Neuronal stem cell (in vitro differentiated cells): ENCODE results near the gene RAPGEF5.
"Not testable (repeated sequence)": the region's sequence is repeated elsewhere in the genome, so short reads cannot be mapped to it uniquely, and the experiment has no call there.

Experiments
- DNase-seq: peaks from one replicate; pipeline ENCODE4 v3.0.0-alpha.2; 2013; ENCODE audit warnings: low spot score
- H2AFZ ChIP-seq: one replicate; pipeline ENCODE4 v1.6.1; 2013; ENCODE audit warnings: mild to moderate bottlenecking, low read length, inconsistent platforms
- H2AK5ac ChIP-seq: 2 replicates; pipeline ENCODE4 v1.6.1; 2013; ENCODE audit warnings: low read depth, mild to moderate bottlenecking, inconsistent platforms, low read length, moderate library complexity, mixed read lengths
- H2BK120ac ChIP-seq: 2 replicates; pipeline ENCODE4 v1.6.1; 2013; ENCODE audit warnings: low read depth, mild to moderate bottlenecking, inconsistent platforms, low read length, moderate library complexity, mixed read lengths
- H2BK12ac ChIP-seq: one replicate; pipeline ENCODE4 v1.6.1; 2013; ENCODE audit warnings: low read length, inconsistent platforms
- H2BK15ac ChIP-seq: 2 replicates; pipeline ENCODE4 v1.6.1; 2013; ENCODE audit warnings: mild to moderate bottlenecking, low read length, inconsistent platforms, mixed read lengths
- H2BK5ac ChIP-seq: one replicate; pipeline ENCODE4 v1.6.1; 2013; ENCODE audit warnings: inconsistent platforms, mild to moderate bottlenecking, low read length, moderate library complexity
- H3K14ac ChIP-seq: one replicate; pipeline ENCODE4 v1.6.1; 2013; ENCODE audit warnings: low read length, inconsistent platforms
- H3K18ac ChIP-seq: 2 replicates; pipeline ENCODE4 v1.6.1; 2013; ENCODE audit warnings: low read length, inconsistent platforms
- H3K23ac ChIP-seq: 2 replicates; pipeline ENCODE4 v1.6.1; 2013; ENCODE audit warnings: low read depth, mild to moderate bottlenecking, mixed read lengths, low read length, inconsistent platforms; ENCODE audit not compliant: poor library complexity
- H3K27ac ChIP-seq: replicated peaks from 3 replicates; pipeline ENCODE4 v1.5.1; 2013; ENCODE audit warnings: low read length, inconsistent platforms
- H3K27me3 ChIP-seq, 3 experiments: 2 replicates each; pipeline ENCODE4 v1.6.1; 2013; ENCODE audit warnings: low read length in 3 of 3, mild to moderate bottlenecking in 2 of 3, inconsistent platforms in 1 of 3, low read depth in 1 of 3, mixed read lengths in 1 of 3, moderate library complexity in 1 of 3; ENCODE audit not compliant: control insufficient read depth in 3 of 3, insufficient read depth in 3 of 3
- H3K36me3 ChIP-seq, 2 donors: replicated peaks in 1 of 2; 2 replicates each; pipeline ENCODE4 v1.6.1; 2013; ENCODE audit warnings: low read length in 2 of 2; ENCODE audit not compliant: control insufficient read depth in 2 of 2, insufficient read depth in 2 of 2
- H3K4ac ChIP-seq: 2 replicates; pipeline ENCODE4 v1.6.1; 2013; ENCODE audit warnings: inconsistent platforms, mild to moderate bottlenecking, low read length, moderate library complexity
- H3K4me1 ChIP-seq, 2 donors: 1 replicate in 1 of 2; 2 replicates in 1 of 2; pipeline ENCODE4 v1.6.1; 2013; ENCODE audit warnings: low read length in 2 of 2, low read depth in 1 of 2; ENCODE audit not compliant: control insufficient read depth in 2 of 2, insufficient read depth in 1 of 2
- H3K4me2 ChIP-seq: one replicate; pipeline ENCODE4 v1.6.1; 2013; ENCODE audit warnings: mild to moderate bottlenecking, low read length, inconsistent platforms; ENCODE audit not compliant: insufficient read depth, poor library complexity, severe bottlenecking
- H3K4me3 ChIP-seq, 2 donors: 2 replicates each; pipeline ENCODE4 v1.5.1; 2013; ENCODE audit warnings: low read length in 2 of 2, mild to moderate bottlenecking in 2 of 2, inconsistent platforms in 1 of 2, moderate library complexity in 1 of 2
- H3K79me1 ChIP-seq: one replicate; pipeline ENCODE4 v1.6.1; 2013; ENCODE audit warnings: low read depth, mild to moderate bottlenecking, inconsistent platforms, low read length, moderate library complexity
- H3K9ac ChIP-seq: one replicate; pipeline ENCODE4 v1.6.1; 2013; ENCODE audit warnings: mild to moderate bottlenecking, low read depth, low read length, inconsistent platforms; ENCODE audit not compliant: poor library complexity
- H3K9me3 ChIP-seq, 2 donors: replicated peaks in 1 of 2; 2 replicates each; pipeline versions ENCODE3 to v1.6.1; 2013; ENCODE audit warnings: low read length in 2 of 2, mild to moderate bottlenecking in 2 of 2, inconsistent platforms in 1 of 2, low read depth in 1 of 2, mixed read lengths in 1 of 2, moderate library complexity in 1 of 2; ENCODE audit not compliant: control insufficient read depth in 2 of 2, insufficient read depth in 1 of 2
- H4K8ac ChIP-seq: one replicate; pipeline ENCODE4 v1.6.1; 2013; ENCODE audit warnings: low read depth, mild to moderate bottlenecking, inconsistent platforms, low read length, moderate library complexity
- H4K91ac ChIP-seq: one replicate; pipeline ENCODE4 v1.6.1; 2013; ENCODE audit warnings: low read length, low read depth, mild to moderate bottlenecking, inconsistent platforms; ENCODE audit not compliant: poor library complexity
- WGBS, 2 donors: extraction: QIAGEN DNeasy Blood & Tissue Kit; methylation state at CpG; one replicate each; pipeline ENCODE4 v1.1.7; 2013; ENCODE audit warnings: missing lambda C conversion rate in 2 of 2, mixed read lengths in 1 of 2; ENCODE audit not compliant: insufficient read length in 2 of 2, insufficient replicate concordance in 1 of 2; ENCODE audit errors: extremely low coverage in 2 of 2; 5-methylcytosine and 5-hydroxymethylcytosine counted together

The RAPGEF5 gene

GRCh38 chr7:22080219-22080618, 276.7 kb downstream of the RAPGEF5 start:
- H4K91ac ChIP-seq, H3K4me2 ChIP-seq: not testable (repeated sequence)
- no CpG with 5 or more reads among the region's 8 CpGs for WGBS, 2 donors

GRCh38 chr7:22078872-22079271, 278.1 kb downstream of the RAPGEF5 start:
- no CpG with 5 or more reads among the region's 6 CpGs for WGBS, 2 donors
- H3K4me1 ChIP-seq, H2AK5ac ChIP-seq, H3K4me2 ChIP-seq, H2BK120ac ChIP-seq, H4K91ac ChIP-seq, H3K4ac ChIP-seq, H4K8ac ChIP-seq, H3K4me3 ChIP-seq, H3K23ac ChIP-seq, H2AFZ ChIP-seq, H2BK5ac ChIP-seq, H3K79me1 ChIP-seq, H3K18ac ChIP-seq, H2BK15ac ChIP-seq, H3K9me3 ChIP-seq, H3K27ac ChIP-seq, H3K14ac ChIP-seq, H2BK12ac ChIP-seq, DNase-seq, H3K9ac ChIP-seq, H3K36me3 ChIP-seq: not testable (repeated sequence)
- H3K27me3 ChIP-seq = peaks cover 0 to 26% (median under 1%) of the 10 kb centered on the region in 3 experiments

More at GRCh38 chr7:22080219-22080618, 276.7 kb downstream of the RAPGEF5 start:
- not testable (repeated sequence) for H2AK5ac ChIP-seq, H2BK15ac ChIP-seq, H3K27ac ChIP-seq, H3K14ac ChIP-seq, H3K23ac ChIP-seq, H3K18ac ChIP-seq, DNase-seq, H4K8ac ChIP-seq, H3K4me3 ChIP-seq, H3K4me1 ChIP-seq, H2BK120ac ChIP-seq, H2BK12ac ChIP-seq, H2BK5ac ChIP-seq, H3K36me3 ChIP-seq, H3K79me1 ChIP-seq, H3K4ac ChIP-seq, H2AFZ ChIP-seq, H3K9me3 ChIP-seq, H3K9ac ChIP-seq
- H3K27me3 ChIP-seq = peaks cover 0 to 33% (median 2%) of the 10 kb centered on the region in 3 experiments

- Histone ChIP-seq H3K4me1 (no peaks in the 10 kb centered on the region), H2AFZ (no peak overlapping the region), H3K27ac (no peak overlapping the region), H2BK5ac (no peak overlapping the region), H3K14ac (no peak overlapping the region), H3K18ac (no peak overlapping the region), H4K91ac (no peak overlapping the region), H3K36me3 (no peaks in the 10 kb centered on the region), H3K27me3 (peaks cover 0 to 13% (median 0%) of the 10 kb centered on the region in 3 experiments), H2BK12ac (no peak overlapping the region), H3K4me3 (no peak overlapping the region), H3K79me1 (no peaks in the 10 kb centered on the region), H2BK120ac (no peak overlapping the region), H3K4ac (no peak overlapping the region), H3K9ac (no peak overlapping the region), H2BK15ac (no peak overlapping the region), H4K8ac (no peak overlapping the region), H3K9me3 (no peaks in the 10 kb centered on the region), H3K23ac (no peak overlapping the region), H2AK5ac (no peak overlapping the region), H3K4me2 (no peak overlapping the region)
- DNase-seq = no peak
- WGBS, 2 donors = no CpG with 5 or more reads among the region's 2 CpGs
Measured at GRCh38 chr7:22075561-22075960, 281.4 kb downstream of the RAPGEF5 start.

GRCh38 chr7:22074897-22075296, 282.1 kb downstream of the RAPGEF5 start:
- no peaks in the 10 kb centered on the region for H3K9me3 ChIP-seq
- H2BK120ac ChIP-seq = no peak overlapping the region
- no peak overlapping the region for H3K4me2 ChIP-seq
- H3K23ac ChIP-seq = no peak overlapping the region
- no peak overlapping the region for H3K27ac ChIP-seq
- WGBS, 2 donors = no CpG with 5 or more reads among the region's 3 CpGs
- H3K14ac ChIP-seq = no peak overlapping the region
- H3K4me1 ChIP-seq = no peaks in the 10 kb centered on the region
- H2AFZ ChIP-seq = no peak overlapping the region
- H2BK12ac ChIP-seq = no peak overlapping the region
- H2AK5ac ChIP-seq = no peak overlapping the region
- H3K4ac ChIP-seq = no peak overlapping the region
- no peak overlapping the region for H2BK15ac ChIP-seq
- H3K9ac ChIP-seq = no peak overlapping the region
- H2BK5ac ChIP-seq = no peak overlapping the region
- no peak overlapping the region for H3K4me3 ChIP-seq
- no peak overlapping the region for H4K91ac ChIP-seq
- H4K8ac ChIP-seq = no peak overlapping the region
- no peak overlapping the region for H3K18ac ChIP-seq
- peaks cover 0 to 13% (median 0%) of the 10 kb centered on the region in 3 experiments for H3K27me3 ChIP-seq
- DNase-seq = no peak
- H3K79me1 ChIP-seq = no peaks in the 10 kb centered on the region
- H3K36me3 ChIP-seq = no peaks in the 10 kb centered on the region
